ENCODE data around the gene TMEM139. TPM values are rescaled to one million over a fixed set of nuclear protein-coding genes. Genes with fewer than 3 reads are reported as not detected.

TMEM139 gene
- total RNA-seq, 1 experiment from 2014 or later = 19.1 TPM

DNA sequence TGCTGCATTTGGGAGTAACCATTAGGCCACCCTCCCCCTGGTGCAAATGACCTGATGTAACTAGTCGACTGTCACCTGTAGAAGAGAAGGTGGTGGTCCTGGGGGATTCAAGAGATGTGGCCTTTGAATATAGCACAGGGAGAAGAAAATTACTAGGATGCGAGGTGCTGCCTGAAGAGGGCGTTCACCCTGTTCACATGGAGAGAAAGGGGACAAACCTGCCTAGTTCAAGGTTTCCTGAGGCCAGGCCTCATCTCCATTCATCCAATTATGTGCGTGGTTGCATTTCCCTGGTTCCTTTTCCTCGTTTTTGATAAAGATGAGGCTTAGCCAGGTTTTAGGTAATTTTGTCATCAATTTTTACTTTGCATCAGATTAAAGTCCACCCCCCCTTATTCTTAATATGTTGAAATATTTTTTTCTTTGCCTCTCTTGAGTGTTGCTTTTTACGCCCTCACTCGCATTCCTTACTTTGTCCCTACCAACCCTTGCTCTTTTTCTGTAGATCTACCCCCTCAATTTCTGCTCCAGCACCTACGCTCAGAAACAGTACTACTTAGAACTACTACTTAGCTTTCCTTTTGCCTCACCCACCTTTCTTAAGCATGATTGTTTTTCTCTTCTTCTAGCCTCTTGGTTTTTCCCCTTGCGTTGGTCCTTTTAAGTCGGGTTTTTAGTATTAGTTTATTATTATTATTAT, 44.9 kb downstream of the TMEM139 start:
- no peaks in the 10 kb centered on the region for H3K27me3 ChIP-seq (replicated peaks; ENCODE audit: control insufficient read depth, insufficient read depth, low read length)
- no peak overlapping the region for H3K4me3 ChIP-seq (ENCODE audit: low read depth, low read length)
- H3K36me3 ChIP-seq (ENCODE audit: control insufficient read depth, insufficient read depth, low read length) = no peaks in the 10 kb centered on the region
- Mint-ChIP-seq H3K4me3 (ENCODE audit: unreplicated experiment) (no peak overlapping the region), H3K27me3 (ENCODE audit: insufficient read depth, unreplicated experiment) (no peaks in the 10 kb centered on the region), H3K27ac (ENCODE audit: unreplicated experiment) (peak overlapping the region; percentile 6), H3K9me3 (ENCODE audit: unreplicated experiment) (no peaks in the 10 kb centered on the region), H3K36me3 (ENCODE audit: insufficient read depth, unreplicated experiment) (no peaks in the 10 kb centered on the region), H3K4me1 (ENCODE audit: low read depth, unreplicated experiment) (no peaks in the 10 kb centered on the region)
- H3K4me1 ChIP-seq = no peaks in the 10 kb centered on the region
- CTCF ChIA-PET = no interaction called here
- no peak for DNase-seq
- H3K9me3 ChIP-seq = no peaks in the 10 kb centered on the region
- intact Hi-C loops (cut with micrococcal nuclease; ENCODE audit: unreplicated experiment) = no loop called here
- TF ChIP-seq CTCF (IDR thresholded peaks at IDR 0.05; ENCODE audit: insufficient read depth in 1 of 2, low read depth in 1 of 2, low read length in 1 of 2, severe bottlenecking in 1 of 2, unreplicated experiment in 1 of 2) = no peak
- no TSS peak for BruUV-seq (replicated peaks)
- POLR2A ChIA-PET = no interaction called here

GRCh38 chr7:143331179-143331801, 46.5 kb downstream of the TMEM139 start:
- POLR2A ChIA-PET = no interaction called here
- H3K36me3 ChIP-seq (ENCODE audit: control insufficient read depth, insufficient read depth, low read length) = no peaks in the 10 kb centered on the region
- H3K27me3 ChIP-seq (replicated peaks; ENCODE audit: control insufficient read depth, insufficient read depth, low read length) = no peaks in the 10 kb centered on the region
- CTCF ChIA-PET = no interaction called here
- Mint-ChIP-seq H3K4me1 (ENCODE audit: low read depth, unreplicated experiment) (no peaks in the 10 kb centered on the region), H3K36me3 (ENCODE audit: insufficient read depth, unreplicated experiment) (no peaks in the 10 kb centered on the region), H3K27me3 (ENCODE audit: insufficient read depth, unreplicated experiment) (no peaks in the 10 kb centered on the region), H3K4me3 (ENCODE audit: unreplicated experiment) (no peak overlapping the region), H3K9me3 (ENCODE audit: unreplicated experiment) (no peaks in the 10 kb centered on the region), H3K27ac (ENCODE audit: unreplicated experiment) (no peak overlapping the region)
- TF ChIP-seq CTCF (IDR thresholded peaks at IDR 0.05; ENCODE audit: insufficient read depth in 1 of 2, low read depth in 1 of 2, low read length in 1 of 2, severe bottlenecking in 1 of 2, unreplicated experiment in 1 of 2) = no peak
- no peak overlapping the region for H3K4me3 ChIP-seq (ENCODE audit: low read depth, low read length)
- DNase-seq = no peak
- BruUV-seq (replicated peaks) = no TSS peak
- intact Hi-C loops (cut with micrococcal nuclease; ENCODE audit: unreplicated experiment) = no loop called here
- no peaks in the 10 kb centered on the region for H3K4me1 ChIP-seq
- no peaks in the 10 kb centered on the region for H3K9me3 ChIP-seq

DNA sequence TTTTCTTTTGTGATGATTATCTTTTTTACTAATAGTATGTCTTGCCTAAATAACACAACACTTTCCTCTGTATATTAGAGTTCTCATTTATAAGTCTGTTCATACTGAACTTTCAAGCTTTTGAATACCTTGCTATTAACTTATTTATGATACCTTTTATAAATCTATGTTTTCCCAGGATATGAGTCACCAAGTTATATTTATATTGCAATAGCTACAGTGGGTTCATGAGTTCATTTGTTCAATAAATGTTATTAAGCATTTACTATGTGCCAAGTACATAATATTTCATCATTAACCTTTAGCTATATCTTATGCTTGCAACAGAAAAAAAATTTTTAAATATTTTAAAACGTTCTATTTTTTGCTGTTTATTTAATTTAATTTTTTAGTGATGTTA, 49.5 kb downstream of the TMEM139 start:
- TF ChIP-seq CTCF (IDR thresholded peaks at IDR 0.05; ENCODE audit: insufficient read depth in 1 of 2, low read depth in 1 of 2, low read length in 1 of 2, severe bottlenecking in 1 of 2, unreplicated experiment in 1 of 2) = no peak
- Histone ChIP-seq H3K27me3 (replicated peaks; ENCODE audit: control insufficient read depth, insufficient read depth, low read length) (no peaks in the 10 kb centered on the region), H3K4me3 (ENCODE audit: low read depth, low read length) (no peak overlapping the region), H3K4me1 (no peaks in the 10 kb centered on the region), H3K9me3 (no peaks in the 10 kb centered on the region), H3K36me3 (ENCODE audit: control insufficient read depth, insufficient read depth, low read length) (no peaks in the 10 kb centered on the region)
- intact Hi-C loops (cut with micrococcal nuclease; ENCODE audit: unreplicated experiment) = no loop called here
- ChIA-PET POLR2A (no interaction called here), CTCF (interaction anchor here (0.7 to 1.0 kb wide), 2 partner anchors 11 to 46 kb away, joined by 3 to 4 read pairs; no protein-coding TSS in a partner anchor)
- Mint-ChIP-seq H3K9me3 (ENCODE audit: unreplicated experiment) (no peaks in the 10 kb centered on the region), H3K4me3 (ENCODE audit: unreplicated experiment) (no peak overlapping the region), H3K36me3 (ENCODE audit: insufficient read depth, unreplicated experiment) (no peaks in the 10 kb centered on the region), H3K27me3 (ENCODE audit: insufficient read depth, unreplicated experiment) (no peaks in the 10 kb centered on the region), H3K27ac (ENCODE audit: unreplicated experiment) (no peak overlapping the region), H3K4me1 (ENCODE audit: low read depth, unreplicated experiment) (no peaks in the 10 kb centered on the region)
- no TSS peak for BruUV-seq (replicated peaks)
- DNase-seq = no peak
